ENCODE results near the gene PLA2G4B. TPM values are rescaled to one million over a fixed set of nuclear protein-coding genes. Genes with fewer than 3 reads are reported as not detected.

The PLA2G4B gene
- polyA plus RNA-seq, 1 experiment = 2.4 TPM

DNA sequence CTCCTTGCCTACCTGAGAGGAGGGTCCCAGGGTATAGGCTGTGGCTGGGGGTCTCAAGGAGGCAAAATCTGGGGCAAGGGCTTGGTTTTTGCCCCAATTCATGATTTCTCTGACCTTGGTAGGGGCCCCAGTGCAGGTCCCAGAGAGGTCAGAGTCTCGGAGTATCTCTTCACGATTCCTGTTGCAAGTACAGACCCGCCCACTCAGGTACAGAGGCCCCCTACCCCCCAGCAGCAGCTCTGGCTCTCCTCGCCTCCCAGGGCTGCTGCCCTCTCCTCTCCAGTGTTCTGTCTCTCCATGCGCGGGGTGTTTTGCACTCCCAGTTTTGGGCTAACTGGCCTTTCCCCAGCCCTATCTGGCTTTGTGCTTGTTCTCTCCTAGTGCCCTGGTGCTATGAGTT, 16.2 kb upstream of the PLA2G4B start:
- Histone ChIP-seq H3K27me3 (ENCODE audit: control insufficient read depth, insufficient read depth, low read length) (no peaks in the 10 kb centered on the region), H3K36me3 (ENCODE audit: control insufficient read depth, insufficient read depth, low read length) (peaks cover 45% of the 10 kb centered on the region), H3K4me3 (ENCODE audit: low read depth, low read length) (no peak overlapping the region)
- no peak for DNase-seq (ENCODE audit: low read depth)
- TF ChIP-seq, protein P1, sequence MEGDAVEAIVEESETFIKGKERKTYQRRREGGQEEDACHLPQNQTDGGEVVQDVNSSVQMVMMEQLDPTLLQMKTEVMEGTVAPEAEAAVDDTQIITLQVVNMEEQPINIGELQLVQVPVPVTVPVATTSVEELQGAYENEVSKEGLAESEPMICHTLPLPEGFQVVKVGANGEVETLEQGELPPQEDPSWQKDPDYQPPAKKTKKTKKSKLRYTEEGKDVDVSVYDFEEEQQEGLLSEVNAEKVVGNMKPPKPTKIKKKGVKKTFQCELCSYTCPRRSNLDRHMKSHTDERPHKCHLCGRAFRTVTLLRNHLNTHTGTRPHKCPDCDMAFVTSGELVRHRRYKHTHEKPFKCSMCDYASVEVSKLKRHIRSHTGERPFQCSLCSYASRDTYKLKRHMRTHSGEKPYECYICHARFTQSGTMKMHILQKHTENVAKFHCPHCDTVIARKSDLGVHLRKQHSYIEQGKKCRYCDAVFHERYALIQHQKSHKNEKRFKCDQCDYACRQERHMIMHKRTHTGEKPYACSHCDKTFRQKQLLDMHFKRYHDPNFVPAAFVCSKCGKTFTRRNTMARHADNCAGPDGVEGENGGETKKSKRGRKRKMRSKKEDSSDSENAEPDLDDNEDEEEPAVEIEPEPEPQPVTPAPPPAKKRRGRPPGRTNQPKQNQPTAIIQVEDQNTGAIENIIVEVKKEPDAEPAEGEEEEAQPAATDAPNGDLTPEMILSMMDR (IDR thresholded peaks at IDR 0.05; ENCODE audit: insufficient read depth, low read depth, low read length) = no peak
- CTCF ChIA-PET = interaction anchor here (3.7 to 5.0 kb wide), 2 partner anchors 11 to 49 kb away, joined by 30 to 36 read pairs; partner anchors contain the start of gene MAPKBP1
- POLR2A ChIA-PET = no interaction called here

DNA sequence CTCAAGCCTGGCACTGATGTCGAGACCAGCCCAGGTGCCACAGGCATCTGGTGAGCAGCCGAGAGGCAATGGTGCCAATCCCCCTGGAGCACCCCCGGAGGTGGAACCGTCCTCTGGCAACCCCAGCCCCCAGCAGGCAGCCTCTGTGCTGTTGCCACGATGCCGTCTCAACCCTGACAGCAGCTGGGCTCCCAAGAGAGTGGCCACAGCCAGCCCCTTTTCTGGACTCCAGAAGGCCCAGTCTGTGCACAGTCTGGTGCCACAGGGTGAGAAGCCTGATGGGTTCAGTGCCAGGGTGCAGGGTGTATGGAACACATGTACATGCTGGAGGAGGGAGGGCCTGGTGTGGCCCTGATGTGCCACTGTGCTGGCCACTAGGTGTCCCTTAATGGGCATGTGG, 15.7 kb upstream of the PLA2G4B start:
- Histone ChIP-seq H3K4me3 (ENCODE audit: low read depth, low read length) (no peak overlapping the region), H3K27me3 (ENCODE audit: control insufficient read depth, insufficient read depth, low read length) (no peaks in the 10 kb centered on the region), H3K36me3 (ENCODE audit: control insufficient read depth, insufficient read depth, low read length) (peaks cover 43% of the 10 kb centered on the region)
- TF ChIP-seq, protein P1 (IDR thresholded peaks at IDR 0.05; ENCODE audit: insufficient read depth, low read depth, low read length) = no peak
- CTCF ChIA-PET = interaction anchor here (1.5 to 5.0 kb wide), 2 partner anchors 12 to 49 kb away, joined by 6 to 36 read pairs; partner anchors contain the start of gene MAPKBP1
- POLR2A ChIA-PET = no interaction called here
- no peak for DNase-seq (ENCODE audit: low read depth)

DNA sequence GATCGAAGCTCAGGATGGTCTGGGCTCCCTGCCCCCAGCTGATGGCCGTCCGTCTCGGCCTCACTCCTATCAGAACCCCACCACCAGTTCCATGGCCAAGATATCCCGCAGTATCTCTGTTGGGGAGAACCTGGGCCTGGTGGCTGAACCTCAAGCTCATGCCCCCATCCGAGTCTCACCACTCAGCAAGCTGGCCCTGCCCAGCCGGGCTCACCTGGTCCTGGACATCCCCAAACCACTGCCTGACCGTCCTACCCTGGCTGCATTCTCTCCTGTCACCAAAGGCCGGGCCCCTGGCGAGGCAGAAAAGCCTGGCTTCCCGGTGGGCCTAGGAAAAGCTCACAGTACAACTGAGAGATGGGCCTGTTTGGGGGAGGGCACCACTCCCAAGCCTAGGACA, 15.1 kb upstream of the PLA2G4B start:
- Histone ChIP-seq H3K36me3 (ENCODE audit: control insufficient read depth, insufficient read depth, low read length) (peaks cover 38% of the 10 kb centered on the region), H3K27me3 (ENCODE audit: control insufficient read depth, insufficient read depth, low read length) (no peaks in the 10 kb centered on the region), H3K4me3 (ENCODE audit: low read depth, low read length) (no peak overlapping the region)
- TF ChIP-seq, protein P1 (IDR thresholded peaks at IDR 0.05; ENCODE audit: insufficient read depth, low read depth, low read length) = no peak
- CTCF ChIA-PET = interaction anchor here (0.9 to 5.0 kb wide), 3 partner anchors 12 to 359 kb away, joined by 5 to 36 read pairs (median 6); partner anchors contain the start of gene MAPKBP1
- DNase-seq (ENCODE audit: low read depth) = no peak
- POLR2A ChIA-PET = no interaction called here

DNA sequence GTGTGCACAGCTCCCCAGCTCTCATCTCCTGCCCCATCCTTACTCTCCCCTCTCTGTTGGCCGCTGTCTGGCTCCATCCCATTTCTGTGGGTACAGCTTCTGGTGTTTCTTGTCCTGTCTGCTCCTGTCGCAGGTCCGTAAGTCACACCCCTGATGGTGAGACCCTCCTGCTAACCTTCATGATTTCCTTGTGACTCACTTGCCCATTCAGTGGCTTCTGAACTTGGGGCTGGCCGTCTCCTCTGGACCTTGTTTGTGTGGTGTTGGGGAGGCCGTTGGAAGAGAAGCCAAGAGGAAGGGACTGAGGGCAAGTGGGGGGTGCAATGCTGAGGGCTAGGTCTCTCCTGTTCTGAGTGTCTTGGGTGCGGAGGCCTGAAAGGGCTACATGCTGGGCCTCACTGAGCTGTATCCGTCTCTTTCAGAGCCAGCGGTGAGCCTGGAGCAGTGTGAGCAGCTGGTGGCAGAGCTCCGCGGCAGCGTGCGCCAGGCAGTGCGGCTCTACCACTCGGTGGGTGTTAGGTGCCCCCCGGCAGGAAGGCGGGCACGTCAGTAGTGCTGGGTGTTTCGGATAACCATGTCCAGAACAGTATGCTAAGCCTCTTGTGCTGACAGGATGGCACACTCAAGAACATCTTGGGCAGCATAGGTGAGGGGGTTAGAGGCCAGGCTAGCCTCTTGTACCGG, 14.4 kb upstream of the PLA2G4B start:
- CTCF ChIA-PET = interaction anchor here (0.9 to 5.0 kb wide), 3 partner anchors 13 to 360 kb away, joined by 5 to 36 read pairs (median 6); partner anchors contain the start of gene MAPKBP1
- H3K4me3 ChIP-seq (ENCODE audit: low read depth, low read length) = no peak overlapping the region
- POLR2A ChIA-PET = no interaction called here
- H3K36me3 ChIP-seq (ENCODE audit: control insufficient read depth, insufficient read depth, low read length) = peaks cover 32% of the 10 kb centered on the region
- DNase-seq (ENCODE audit: low read depth) = no peak
- no peaks in the 10 kb centered on the region for H3K27me3 ChIP-seq (ENCODE audit: control insufficient read depth, insufficient read depth, low read length)
- TF ChIP-seq, protein P1 (IDR thresholded peaks at IDR 0.05; ENCODE audit: insufficient read depth, low read depth, low read length) = no peak

GRCh38 chr15:41825145-41825544, 13.5 kb upstream of the PLA2G4B start:
- DNase-seq (ENCODE audit: low read depth) = no peak
- Histone ChIP-seq H3K36me3 (ENCODE audit: control insufficient read depth, insufficient read depth, low read length) (peaks cover 29% of the 10 kb centered on the region), H3K4me3 (ENCODE audit: low read depth, low read length) (no peak overlapping the region), H3K27me3 (ENCODE audit: control insufficient read depth, insufficient read depth, low read length) (no peaks in the 10 kb centered on the region)
- POLR2A ChIA-PET = no interaction called here
- TF ChIP-seq, protein P1 (IDR thresholded peaks at IDR 0.05; ENCODE audit: insufficient read depth, low read depth, low read length) = no peak
- CTCF ChIA-PET = interaction anchor here (1.0 kb wide), 1 partner anchor 51 kb away, joined by 3 read pairs; the partner anchor contains the start of gene MAPKBP1
